ENCODE results near the gene CELF6.

The CELF6 gene

DNA sequence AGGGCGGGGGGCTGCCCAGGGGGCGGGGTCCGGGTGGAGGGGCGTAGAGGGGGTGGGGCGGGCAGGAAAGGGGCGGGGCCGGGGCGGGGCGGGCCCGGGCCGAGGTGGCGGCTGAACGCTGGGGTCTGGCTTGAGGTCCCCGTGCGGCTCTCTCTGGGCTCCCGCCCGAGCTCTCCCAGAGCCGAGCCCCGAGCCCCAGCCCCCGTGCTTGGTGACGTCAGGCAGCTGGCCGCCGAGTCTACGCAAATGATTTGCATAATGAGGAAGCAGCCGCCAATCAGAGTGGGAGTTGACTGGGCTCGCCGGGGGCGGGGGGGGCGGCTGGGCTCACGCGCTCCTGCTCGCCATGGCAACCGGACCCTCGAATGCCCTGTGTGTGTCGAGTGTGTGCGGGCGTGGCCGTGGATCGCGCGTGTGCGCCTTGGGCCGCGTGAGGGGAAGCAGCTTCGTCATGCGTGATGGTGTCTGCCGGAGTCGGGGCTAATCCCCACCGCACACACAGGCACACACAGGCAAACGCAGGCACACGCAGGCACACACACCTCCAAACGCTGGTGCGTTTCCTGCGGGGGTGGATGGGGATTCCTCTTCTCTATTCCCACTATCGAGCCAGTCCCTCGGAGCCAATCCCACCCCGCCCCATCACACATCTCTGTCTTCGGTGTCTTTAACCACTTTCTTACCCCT lies at the start of gene CELF6:
CELF6 (minus strand) TSS at position 173 of the 687 bp plus-strand sequence. CDS start 283 bp downstream, outside the sequence.
- DNase-seq, result peak; percentile 73

DNA sequence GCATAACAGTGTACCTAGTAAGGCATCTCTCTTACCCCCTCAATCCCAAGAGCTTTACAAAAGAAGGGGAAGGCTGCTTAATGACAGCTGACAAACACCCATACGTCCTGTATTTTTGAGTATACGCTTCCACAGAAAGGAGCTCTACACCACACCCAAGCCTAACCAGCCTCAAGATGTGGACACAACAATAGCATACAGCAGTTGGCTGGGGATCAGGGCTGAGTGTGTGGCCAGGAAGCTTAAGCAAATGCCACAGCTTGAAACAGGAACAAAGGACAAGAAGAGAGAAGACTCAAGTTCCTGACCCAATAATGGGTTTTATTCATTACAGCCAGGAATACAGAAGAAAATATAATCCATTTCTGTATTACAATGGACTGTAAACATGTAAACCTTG lies 48.9 kb upstream of the CELF6 start:
- no peak for DNase-seq

DNA sequence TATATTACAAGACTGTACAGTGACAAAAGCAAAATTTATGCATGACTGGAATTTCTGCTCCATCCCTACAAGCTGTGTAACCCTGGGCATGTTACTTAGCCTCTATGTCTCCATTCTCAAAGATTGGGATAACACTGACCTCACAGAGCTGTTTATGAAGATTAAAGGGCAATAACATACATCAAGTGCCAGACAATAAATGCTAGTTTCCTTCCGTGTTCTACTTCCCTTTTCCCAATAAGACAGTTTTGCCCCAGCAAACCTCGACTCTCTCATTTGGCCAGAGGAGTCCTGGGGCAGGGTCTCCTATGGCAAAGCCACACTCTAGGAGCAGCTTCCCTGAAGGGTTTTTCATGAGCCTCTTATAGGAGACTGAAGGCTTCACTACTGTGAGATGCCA lies 48.4 kb upstream of the CELF6 start:
- no peak for DNase-seq

DNA sequence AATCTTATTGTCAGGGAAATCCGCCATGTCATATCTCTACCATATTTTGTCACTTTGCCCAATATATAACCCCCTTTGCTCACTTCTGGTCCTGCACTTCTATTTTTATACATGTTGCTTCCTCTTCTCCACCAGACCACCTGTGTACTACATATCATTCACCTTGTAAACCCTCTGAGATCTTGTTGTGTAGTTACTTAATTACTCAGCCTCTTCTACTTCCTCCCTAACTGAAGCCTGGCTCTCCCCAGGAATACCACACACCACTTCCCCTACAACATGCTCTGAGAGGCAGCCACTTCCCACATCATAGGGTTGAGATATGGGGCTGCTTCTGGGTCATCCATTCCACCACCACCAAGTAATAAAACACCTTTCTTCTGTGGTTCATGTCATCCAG lies 45.9 kb upstream of the CELF6 start:
- no peak for DNase-seq

DNA sequence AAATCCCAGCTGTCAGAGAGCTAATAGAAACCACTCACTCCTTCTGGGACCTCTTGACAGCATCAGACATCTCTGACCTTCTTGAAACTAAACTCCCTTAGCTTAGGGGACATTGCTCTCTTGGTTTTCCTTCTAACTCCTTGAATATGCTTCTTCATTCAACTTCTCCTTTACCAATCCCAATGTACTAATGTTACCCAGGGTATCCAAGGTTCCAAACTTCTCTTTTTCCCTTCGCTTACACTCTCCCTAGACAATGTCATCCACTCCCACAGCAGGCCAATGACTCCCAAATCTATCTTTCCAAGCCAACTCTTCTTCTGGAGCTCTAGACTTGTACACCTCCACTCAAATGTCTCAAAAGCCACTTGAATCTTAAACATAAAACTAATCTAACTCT lies 41.2 kb upstream of the CELF6 start:
- DNase-seq, result no peak

DNA sequence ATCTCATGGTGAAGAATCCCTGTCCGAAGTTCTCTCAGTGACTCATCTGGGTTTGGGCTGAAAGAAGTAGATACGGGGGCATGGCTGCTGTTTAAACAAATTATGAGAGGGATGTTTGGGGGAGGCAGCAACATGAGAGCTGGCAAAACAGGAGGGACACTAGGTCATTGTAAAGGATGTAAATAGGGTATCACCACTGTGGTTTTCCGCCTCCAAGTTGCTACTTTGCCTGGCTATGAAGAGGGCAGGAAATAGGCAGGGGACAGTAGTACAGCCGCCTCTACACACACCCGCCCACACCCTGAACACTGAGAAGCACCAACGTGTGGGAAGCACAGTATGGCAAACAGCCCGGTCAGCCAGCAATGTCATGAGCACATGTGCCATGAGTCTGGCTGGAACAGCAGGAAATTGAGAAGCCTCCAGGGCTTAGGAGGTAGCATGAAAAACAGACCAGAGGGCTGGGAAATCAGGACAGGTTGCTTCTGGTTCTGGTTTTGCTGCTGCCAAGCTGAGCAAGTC lies 38.8 kb upstream of the CELF6 start:
- DNase-seq, result peak; percentile 7

DNA sequence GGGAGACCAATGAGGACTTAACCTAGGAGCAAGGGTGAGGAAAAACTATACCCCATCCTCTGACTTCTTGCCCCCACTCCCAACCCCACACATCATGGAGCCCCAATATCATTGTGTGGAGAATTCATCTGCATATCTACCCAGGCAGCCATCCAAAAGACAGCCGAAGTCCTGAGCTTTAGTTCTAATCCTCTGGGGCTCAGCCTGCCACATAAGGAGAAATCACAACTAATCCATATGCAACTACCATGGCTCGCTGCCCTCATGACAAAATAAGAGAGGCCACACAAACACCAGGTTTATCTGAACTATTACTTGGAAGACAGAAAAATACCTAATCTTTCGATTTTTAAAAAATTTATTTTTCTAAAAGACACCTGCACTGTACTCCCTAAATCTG lies 38.2 kb upstream of the CELF6 start:
- no peak for DNase-seq

DNA sequence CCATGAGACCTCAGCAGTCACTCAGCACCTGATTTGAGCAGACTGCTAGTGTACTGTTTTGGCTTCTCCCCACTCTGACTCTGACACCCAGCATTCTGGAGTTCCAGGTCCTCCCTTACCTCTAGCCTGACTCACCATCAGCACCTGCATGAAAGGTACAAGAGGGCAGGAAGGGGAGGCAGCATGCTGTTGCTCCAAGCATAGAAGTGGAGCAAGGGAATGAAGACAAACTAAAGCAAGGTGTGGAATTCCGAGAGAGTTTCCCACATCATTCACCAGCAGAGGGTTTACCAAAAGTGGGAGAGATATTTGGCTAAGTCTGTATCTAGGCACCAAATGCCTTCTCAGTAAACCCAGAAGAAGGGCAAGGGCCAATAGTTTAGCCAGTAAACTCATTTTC lies 34.5 kb upstream of the CELF6 start:
- no peak for DNase-seq

DNA sequence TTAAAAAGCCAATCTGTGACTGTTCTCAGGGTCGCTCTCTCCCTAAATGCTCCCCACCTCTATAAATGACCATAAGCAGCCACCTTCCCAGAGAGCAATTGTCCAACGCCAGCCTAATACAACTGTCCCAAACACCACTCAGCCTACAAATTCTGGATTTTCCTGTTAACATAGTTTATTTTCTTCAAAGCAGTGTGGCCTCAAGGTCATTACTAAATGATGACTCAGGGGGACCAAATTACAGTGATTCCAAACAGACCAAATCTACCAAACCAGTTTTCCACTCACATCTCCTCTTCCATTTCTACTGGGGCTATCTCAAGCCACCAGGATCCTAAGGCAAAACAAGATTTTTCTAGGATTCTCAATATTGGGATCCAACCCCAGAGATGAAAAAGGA lies 33.3 kb upstream of the CELF6 start:
- DNase-seq, result no peak

DNA sequence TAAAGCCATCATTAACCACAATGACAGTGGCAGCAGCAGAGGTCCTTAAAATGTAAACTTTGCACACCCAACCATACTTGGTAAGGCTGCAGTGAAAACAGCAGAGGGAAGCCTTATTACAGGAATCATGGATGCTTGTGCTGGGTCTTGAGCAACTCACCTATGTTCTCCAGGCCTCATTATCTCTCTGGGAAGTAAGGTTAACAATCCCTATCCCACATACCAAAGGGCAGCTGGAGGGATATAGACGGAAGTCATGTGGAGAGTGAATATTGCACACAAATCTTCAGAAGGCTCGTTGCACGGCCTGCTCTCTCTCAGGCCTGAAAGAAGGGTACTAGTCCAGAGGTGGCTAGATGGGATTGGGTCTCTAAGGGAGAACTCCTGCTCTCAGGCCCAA lies 25.8 kb upstream of the CELF6 start:
- DNase-seq, result no peak

DNA sequence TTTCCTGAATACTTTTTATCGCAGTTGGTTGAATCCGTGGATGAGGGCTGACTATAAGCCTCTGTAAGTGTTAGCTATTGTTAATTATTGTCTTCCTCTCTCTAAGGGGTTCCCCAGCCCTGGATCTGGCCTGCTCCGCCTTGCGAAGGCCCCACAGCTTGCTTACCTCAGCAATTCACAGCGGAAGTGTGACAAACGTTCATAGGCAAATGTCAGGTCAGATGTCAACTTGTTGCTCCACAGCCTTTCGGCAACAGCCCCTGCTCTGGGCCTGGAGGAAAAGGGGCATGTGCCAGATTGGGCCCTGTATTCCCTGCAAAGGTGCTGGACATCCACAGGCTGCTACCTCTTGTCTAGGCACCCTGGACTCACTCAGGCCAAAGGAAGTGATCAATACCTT lies 25.3 kb upstream of the CELF6 start:
- no peak for DNase-seq

DNA sequence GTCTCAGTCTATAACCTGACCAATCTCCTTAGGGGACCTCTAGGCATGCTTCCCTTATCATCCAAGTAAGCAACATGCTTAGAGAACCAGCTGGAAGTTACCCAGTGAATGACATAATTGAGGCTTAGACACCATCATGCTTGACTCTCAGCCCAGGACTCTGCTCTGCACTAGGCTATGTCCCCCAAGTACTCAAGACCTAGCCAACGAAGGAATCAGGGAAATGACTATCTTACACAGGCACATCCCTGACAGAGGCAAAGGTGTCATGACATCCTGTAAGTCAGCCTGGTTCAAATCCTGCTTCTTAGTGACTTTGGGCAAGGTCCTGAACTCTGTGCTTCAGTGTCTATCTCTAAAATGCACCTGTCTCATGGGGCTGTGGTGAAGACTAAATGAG lies 24.6 kb upstream of the CELF6 start:
- no peak for DNase-seq

DNA sequence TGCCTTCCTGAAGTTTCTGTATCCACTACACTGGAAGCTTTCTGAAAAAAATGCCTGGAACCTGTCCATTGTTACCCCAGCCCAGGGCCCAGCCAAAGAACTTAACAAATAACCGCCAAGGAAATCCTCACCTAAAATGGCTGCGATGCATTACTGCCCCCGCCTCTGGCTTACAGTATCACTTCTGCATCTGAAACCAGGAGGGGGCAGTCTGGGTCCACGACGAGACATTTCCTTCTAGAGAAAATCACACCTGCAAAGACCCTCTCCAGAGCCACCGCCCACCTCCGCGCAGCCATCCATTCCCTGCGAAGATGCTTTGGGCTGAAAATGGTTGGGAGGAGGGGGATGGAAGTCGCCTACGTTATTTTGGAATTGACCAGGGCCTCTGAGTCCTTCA lies 22.4 kb upstream of the CELF6 start:
- DNase-seq, result peak; percentile 35

DNA sequence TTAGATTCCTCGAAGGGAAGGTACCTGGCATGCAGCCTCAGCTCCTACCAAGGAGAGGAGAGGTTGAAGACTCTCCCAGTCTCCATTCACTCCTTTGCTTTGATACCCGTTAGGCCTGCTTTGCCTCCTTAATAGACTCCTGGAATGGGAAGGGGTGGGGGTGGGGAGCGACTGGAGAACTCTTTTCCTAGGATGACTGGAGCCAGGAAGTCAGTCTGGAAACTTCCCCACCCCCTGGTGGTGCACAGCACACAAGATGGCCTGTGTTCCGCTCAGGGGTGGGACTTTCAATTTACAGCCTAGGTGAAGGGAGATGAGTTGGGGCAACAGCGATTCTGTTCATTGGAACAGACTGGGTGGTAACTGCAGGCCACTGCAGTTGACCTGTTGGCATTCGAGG lies 21.4 kb upstream of the CELF6 start:
- DNase-seq, result no peak

DNA sequence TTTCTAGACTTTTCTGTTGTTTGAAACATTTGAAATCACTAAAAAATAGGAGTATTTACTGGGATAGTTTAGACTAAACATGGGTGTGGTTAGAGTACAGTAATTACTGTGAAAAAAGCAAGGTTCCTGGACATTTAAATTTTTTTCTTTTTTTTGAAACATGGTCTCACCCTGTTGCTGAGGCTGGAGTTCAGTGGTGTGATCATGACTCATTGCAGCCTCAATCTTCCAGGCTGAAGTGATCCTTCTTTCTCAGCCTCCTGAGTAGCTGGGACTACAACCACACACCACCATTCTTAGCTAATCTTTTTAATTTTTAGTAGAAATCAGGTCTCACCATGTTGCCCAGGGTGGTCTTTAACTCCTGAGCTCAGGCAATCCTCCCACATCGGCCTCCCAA lies 20.4 kb upstream of the CELF6 start:
- DNase-seq, result no peak

DNA sequence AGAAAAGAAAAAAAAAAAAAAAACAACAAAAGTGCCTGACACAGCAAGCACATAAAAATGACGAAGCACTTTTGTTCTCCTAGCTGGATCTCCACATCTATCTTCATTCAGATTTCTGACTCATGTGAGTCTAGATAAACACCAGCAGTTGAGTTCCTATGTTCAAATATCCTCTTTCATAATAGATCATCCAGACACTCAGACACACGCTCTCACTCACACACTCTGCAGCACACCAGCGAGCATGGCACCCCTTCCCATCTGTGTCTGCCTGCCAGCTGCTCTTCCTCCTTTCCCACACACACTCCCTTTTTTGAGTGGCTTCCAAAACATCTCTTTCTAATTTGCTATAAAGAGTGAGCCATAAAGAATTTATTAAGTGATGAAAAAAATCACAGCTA lies 19.8 kb upstream of the CELF6 start:
- no peak for DNase-seq

DNA sequence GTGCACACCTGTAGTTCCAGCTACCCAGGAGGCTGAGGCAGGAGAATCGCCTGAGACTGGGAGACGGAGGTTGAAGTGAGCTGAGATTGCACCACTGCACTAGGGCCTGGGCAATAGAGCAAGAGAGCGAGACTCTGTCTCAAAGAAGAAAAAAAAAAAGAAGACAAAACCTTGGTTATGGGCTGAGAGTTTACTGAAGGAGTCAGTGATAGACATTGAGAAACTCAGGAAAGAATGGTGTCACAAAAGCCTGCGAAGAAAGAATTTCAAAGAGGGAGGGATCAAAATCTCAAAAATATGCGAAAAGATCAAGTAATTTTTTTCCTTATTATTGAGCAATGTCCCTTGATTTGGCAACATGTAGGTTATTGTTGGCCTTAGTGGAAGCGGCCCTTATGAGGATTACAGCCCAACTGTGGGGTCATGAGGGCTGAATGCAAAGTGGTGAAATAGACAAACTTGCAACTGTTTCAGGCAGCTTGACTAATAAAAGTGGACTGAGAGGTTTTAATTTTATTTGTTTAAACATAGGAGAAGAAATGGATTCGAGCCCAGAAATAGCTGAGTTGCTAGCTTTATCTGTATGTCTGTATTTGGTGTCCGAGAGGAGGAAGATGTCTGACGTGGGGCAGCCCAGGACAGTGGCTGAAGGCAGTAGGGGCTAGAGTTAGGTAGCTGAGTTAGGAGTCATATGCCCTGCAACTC lies 18.8 kb upstream of the CELF6 start:
- DNase-seq, result no peak

DNA sequence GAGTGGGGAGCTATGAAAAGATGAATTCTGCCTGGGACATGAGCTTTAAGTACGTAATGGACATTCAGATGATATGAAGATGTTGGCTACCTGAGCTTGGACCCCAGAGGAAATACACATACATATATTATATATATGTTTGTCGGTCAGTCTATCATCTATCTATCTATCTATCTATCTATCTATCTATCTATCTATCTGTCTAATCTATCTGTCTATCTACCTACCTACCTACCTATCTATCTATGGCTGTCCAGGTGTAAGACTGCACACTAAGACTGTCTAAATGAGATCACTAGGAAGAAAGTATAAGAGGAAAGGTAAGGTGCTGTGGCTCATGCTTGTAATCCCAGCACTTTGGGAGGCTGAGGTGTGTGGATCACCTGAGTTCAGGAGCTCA lies 18.2 kb upstream of the CELF6 start:
- no peak for DNase-seq

DNA sequence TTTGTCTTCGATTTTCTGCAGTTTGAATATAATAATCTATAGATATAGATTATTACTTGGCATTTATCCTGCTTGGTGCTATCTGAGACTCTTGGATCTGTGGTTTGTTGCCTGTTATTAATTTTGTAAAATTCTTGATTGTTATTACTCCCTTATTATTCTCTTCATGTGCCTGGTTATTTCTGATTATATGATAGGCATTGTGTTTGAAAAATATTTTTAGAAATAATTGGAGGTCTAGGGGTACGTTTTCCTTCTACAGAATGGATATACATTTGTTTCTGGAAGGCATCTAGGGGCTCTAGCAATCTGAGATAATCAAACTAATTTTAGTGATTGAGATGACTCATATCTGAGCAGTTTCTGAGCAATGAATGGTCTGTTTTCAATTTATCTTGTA lies 14.9 kb upstream of the CELF6 start:
- DNase-seq, result no peak

DNA sequence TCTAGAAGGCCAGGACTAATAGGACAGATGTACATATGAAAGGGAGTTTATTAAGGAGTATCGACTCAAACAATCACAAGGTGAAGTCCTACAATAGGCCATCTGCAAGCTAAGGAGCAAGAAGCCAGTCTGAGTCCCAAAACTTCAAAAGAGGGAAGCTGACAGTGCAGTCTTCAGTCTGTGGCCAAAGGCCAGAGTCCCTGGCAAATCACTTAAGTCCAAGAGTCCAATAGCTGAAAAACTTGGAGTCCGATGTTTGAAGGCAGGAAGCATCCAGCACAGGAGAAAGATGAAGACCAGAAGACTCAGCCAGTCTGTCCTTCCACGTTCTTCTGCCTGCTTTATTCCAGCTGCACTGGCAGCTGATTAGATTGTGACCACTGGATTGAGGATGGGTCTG lies 11.1 kb upstream of the CELF6 start:
- no peak for DNase-seq

DNA sequence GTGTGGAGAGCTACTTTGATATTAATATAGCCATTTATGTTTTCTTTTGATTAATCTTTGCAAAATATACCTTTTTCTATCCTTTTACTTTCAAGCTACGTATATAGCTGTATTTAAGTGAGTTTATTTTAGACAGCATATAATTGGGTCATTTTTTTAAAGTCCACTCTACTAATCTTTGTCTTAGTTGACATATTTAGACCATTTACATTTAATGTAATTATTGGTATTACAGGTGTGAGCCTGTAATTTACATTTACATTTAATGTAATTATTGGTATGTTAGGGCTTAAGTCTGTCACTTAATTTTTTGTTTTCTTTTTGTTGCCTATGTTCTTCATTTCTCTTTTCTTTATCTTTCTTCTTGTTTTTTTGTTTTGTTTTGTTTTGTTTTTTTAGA lies 3.8 kb upstream of the CELF6 start:
- no peak for DNase-seq

DNA sequence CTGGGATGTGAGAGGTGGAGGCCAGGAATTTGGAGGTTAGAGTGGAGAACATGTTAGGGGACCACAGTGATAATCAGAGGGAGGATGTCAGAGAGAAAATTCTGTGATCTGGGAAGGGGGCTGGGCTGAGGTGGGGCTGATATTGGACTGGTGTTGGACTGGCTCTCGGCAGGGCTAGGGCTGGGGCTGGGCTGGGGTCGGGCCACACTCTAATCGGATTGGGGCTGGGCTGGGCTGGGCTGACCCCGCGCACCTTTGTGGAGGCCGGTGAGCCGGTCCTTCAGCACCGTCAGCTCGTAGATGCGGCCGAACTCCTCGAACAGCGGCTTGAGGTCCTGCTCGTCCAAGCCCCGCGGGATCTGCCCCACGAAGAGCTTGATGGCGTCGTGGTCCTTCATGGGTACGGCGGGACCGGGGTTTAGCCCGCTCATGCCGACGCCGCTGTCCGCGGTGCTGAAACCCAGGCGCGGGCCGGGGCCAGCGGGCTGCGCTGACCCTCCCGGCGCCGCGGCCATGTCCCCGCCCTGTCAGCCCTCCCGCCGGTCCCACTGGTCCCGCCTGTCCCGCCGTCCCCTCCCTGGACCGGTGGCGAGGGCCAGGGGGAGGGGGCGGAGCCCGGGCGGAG lies 485 bp downstream of the CELF6 start:
- peak; percentile 27 for DNase-seq

DNA sequence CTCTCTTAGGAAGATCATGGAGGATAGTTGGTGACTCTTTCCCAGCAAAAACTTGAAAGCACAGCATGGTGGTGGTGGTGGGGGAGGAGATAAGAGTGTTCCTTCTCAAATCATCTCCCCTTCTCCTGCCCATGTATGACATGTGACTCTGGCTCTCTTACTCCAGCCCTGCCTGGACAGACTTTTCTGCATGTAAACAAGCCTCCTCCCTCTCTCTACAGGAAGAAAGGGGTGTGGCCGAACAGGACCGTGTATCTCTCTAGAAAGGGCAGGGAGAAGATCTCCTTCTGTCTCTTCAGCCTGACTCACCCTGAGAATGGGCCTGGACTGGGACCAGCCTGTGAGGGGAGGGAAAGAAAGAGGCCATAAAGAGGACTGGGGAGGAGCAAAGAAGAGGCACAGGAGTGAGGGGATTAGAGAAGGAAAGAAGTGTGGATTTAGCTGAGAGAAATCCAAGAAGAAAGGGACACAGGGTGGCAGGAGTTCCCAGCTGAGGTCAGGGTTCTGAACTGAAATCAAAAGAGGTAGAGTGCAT lies 1.5 kb downstream of the CELF6 start:
- DNase-seq, result no peak
